GM21423 (cell line): Measurements from ENCODE around the gene CLEC2L.

ENCODE experiments used
- ATAC-seq: cut with Tn5 transposase; IDR thresholded peaks from one replicate; pipeline ENCODE4 v1.9.1; 2021; ENCODE audit warnings: mild to moderate bottlenecking, moderate library complexity; ENCODE audit not compliant: unreplicated experiment

Gene CLEC2L

GRCh38 chr7:139573871-139574270, 50.4 kb downstream of the CLEC2L start:
- no peak for ATAC-seq

DNA sequence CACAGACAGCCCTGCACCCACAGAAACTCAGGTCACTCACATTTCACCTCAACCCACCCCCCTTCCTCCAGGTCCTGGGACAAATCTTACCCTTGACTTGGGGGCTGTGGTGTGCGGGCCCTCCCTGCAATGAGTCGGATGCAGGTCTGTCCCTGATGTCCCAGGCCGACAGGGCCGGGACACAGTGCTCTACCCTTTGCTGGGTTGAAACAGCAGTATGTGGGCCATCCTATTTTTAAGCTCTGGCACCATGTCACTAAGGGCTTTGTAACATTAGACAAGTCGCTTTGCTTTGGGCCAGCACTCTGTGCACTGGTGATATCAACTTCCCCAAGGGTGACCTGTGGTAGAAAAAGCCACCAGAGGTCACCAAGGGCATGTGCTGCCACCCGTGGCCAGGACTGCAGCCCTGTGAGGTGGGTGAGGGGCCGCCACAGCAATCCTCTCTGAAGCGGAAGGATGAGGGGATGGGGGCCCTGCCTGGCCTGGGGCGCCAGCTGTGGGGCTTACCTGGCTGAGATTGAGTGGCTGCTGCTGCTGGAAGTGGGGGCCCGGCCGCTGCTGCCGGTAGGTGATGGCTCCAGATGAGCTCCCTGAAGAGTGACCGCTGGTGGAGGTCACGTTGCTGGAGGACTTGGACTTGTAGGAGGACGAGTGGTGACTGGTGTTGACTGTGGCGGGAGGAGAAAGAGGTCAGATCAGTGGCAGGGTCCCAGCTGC, 51.3 kb downstream of the CLEC2L start:
- ATAC-seq: no peak

DNA sequence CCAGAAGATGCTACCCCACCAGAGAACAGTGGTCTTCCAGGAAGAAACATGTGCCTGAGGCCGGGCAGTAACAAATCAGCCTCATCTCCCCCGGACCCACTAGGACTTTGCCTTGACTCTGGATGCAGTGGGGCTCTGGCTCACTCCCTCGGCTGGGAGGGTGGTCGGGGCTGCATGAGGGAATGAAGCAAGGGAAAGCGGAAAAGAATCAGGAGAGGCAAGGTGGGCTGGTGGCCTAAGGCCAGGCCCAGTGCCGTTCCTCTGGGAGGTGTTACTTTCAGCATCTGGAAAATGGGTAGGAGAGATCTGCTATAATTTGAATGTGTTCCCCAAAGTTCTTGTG, 51.8 kb downstream of the CLEC2L start:
- no peak for ATAC-seq

DNA sequence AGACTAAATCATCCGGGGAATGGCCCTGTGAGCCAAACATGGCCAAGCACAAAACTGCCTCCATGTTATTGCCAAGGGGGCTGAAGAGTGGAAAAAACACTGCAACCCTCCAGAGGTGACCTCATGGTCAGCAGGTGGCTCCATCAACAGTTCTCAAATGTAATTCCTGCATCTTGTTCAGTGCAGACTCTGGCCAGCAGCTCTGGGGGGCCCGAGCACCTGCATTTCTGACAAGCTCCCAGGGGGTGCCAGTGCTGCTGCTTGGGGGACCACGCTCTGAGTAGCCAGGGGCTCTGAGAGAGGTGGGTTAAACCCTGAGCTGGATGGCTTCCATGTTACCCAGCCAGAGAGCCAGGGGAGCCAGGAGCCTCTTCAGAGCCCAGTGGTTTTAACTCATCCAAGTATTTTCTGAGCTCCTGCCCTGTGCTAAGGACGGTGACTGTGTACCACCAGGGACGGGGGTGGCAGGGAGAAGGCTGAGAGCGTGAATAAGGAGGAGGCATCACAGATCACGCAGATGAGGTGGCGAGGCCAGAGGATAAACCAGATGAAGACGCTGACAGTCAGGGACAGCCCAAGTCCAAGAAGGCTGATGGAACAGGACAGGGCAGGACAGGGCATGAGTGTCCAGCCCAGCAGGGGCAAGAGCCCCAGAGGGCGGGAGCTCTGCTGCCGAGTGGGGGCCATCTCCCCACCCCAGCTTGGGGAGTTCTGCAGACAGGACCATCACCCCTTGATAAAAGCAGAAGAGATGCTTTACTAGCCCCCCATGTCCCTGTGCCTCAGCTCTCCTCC, 52.9 kb downstream of the CLEC2L start:
- no peak for ATAC-seq

GRCh38 chr7:139580435-139580834, 57.0 kb downstream of the CLEC2L start:
- ATAC-seq: no peak

- no peak for ATAC-seq
These were observed 58.7 kb downstream of the CLEC2L start for GRCh38 chr7:139582130-139582650.

DNA sequence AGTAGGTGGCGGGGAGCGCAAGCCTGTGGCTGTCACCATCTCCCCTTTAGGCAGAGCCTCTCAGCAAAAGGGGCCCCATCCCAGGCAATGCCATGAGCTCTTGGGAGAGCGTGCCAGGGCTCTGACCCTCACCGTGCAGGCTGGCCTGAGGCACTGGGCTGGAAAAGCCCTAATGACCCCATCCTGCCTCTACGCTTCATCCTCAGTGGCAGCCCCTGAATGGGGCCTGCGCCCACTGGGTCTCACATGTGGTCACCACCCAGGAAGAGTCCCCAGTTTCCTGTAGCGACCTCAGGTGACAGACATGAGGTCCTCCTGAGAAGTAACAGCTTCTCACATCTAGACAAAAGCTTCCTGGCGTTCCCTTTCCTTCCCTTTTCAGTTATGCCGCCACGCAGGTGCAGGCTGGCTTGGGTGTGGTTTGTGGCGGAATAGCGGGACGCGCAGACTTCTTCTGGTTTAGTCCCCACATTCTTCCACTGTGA, 59.2 kb downstream of the CLEC2L start:
- ATAC-seq: no peak

DNA sequence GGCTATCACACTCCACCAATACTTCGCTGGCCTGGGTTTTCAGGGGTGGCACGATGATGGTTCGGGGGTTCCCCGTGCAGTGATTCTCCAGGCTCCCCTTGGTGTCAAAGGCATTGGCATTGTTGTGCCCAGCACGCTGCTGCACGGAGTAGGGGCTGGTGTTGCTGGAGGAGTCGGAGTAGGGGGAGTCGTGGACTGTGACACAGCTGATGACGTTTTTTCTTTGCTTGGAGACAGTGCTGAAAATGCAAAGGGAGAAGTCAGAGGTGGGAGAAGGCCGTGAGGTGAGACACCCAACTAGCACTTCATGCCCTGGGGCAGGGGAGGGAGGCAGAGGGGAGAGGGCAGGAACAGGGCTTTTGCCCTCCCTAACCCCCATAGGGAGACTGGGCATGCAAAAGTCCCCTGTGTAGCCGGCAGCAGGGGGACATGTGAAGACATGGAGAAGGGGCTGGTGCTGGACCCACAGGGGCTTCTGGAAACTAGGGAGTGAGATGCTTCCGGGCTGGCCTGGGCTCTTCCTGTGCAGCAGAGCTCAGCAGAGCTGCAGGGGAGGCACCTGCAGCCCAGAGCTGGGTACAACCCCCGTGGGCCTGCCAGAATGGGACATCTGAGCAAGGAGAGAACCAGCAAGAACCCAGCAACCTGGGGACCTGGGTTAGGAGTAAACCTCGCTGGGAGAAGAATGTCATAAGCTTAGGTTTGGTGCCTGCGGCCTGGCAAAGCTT, 60.5 kb downstream of the CLEC2L start:
- ATAC-seq: no peak

GRCh38 chr7:139585042-139585441, 61.6 kb downstream of the CLEC2L start:
- ATAC-seq: no peak

DNA sequence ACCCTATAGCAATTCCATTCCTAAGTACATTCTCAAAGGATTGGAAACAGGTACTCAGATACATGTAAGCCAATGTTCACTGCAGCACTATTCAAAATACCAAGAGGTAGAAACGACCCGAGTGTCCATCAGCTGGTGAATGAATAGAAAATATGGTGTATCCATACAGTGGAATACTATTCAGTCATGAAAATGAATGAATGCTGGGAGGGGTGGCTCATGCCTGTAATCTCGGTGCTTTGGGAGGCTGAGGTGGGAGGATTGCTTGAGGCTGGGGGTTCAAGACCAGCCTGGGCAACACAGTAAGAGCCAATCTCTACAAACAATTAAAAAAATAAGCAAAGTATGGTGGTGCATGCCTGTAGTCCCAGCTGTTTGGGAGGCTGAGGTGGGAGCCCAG, 62.8 kb downstream of the CLEC2L start:
- ATAC-seq: no peak

DNA sequence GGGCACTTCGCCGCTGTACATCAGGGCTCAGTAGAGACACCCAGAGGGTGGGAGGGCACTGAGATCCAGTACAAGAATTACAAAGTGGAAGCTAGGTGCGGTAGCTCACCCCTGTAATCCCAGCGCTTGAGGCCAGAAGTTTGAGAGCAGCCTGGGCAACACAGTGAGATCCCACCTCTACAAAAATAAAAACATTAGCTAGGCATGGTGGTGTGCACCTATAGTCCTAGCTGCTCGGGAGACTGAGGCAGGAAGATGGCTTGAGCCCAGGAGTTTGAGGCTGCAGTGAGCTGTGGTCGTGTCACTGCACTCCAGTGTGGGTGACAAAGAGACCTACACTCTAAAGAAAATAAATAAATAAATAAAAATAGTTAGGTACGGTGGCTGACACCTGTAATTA, 64.0 kb downstream of the CLEC2L start:
- ATAC-seq: no peak

- ATAC-seq: no peak
These were observed 65.1 kb downstream of the CLEC2L start for GRCh38 chr7:139588632-139589031.

DNA sequence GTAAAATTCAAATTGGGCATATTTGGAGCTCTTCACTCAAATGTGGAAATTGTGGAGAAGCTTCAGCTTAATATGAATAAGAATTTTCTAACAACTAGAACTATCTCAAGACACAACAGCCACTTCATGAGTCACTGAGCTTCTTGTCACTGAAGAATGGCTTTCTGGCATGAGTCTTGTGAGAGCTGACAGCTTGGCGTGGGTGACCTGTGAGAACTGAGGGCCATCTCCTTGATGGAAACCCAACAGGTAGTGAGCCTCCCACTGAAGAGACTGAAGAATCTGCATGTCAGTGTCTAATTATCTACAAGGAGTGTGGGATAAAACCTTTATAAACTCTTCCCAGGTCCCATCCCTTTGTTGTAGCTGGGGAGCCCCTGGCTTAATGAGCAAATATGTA, 66.0 kb downstream of the CLEC2L start:
- ATAC-seq: no peak

GRCh38 chr7:139591550-139592195, 68.2 kb downstream of the CLEC2L start:
- no peak for ATAC-seq

DNA sequence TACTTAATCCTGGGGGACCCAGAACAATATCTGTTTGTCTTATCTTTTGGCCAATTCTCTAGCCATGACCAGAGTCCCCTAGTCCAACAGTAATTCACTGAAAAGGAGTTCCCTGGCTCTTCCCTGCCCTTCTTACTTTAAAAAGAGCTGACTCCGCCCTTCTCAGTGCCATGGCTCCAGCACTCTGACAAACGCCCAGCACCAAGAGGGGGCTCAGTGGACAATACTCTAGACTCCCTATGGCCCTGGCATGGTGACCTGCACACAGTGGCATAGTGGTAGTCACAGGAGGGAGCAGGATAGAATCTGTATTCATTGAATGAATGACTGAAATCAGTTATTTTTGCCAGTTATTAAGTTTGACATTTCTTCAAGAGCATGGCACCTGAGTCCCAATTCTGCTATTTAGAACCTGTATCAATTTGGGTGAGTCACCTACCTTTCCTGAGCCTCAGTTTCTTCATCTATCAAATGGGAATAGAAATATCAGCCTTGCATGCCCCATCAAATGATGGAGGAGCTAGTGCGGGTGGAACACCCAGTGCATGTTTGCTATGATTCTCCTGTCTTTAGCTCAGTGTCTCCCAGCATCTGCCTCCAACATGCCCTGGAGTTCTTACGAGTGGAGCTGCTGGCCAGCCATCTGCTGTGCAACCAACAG, 69.4 kb downstream of the CLEC2L start:
- no peak for ATAC-seq

- ATAC-seq: no peak
These were observed 70.6 kb downstream of the CLEC2L start for GRCh38 chr7:139594090-139594489.
